ENCODE results near the gene SUSD1. TPM values are rescaled to one million over a fixed set of nuclear protein-coding genes. Genes with fewer than 3 reads are reported as not detected.

The SUSD1 gene
- total RNA-seq, 1 experiment from 2014 or later, result 24.6 TPM

GRCh38 chr9:112186695-112187094 is 11.6 kb upstream of the SUSD1 start:
- H3K36me3 Mint-ChIP-seq (ENCODE audit: insufficient read depth, unreplicated experiment), result no peaks in the 10 kb centered on the region
- H3K9me3 Mint-ChIP-seq (ENCODE audit: low read depth, unreplicated experiment), result no peaks in the 10 kb centered on the region
- H3K27me3 Mint-ChIP-seq (ENCODE audit: unreplicated experiment), result no peaks in the 10 kb centered on the region
- H3K27ac Mint-ChIP-seq (ENCODE audit: unreplicated experiment), result no peak overlapping the region
- no peaks in the 10 kb centered on the region for H3K4me1 Mint-ChIP-seq (ENCODE audit: low read depth, unreplicated experiment)
- no TSS peak for BruUV-seq (replicated peaks)
- intact Hi-C loops (cut with micrococcal nuclease; ENCODE audit: unreplicated experiment), result no loop called here
- CTCF ChIA-PET, result no interaction called here
- H3K4me3 Mint-ChIP-seq (ENCODE audit: low read depth, unreplicated experiment), result no peak overlapping the region
- DNase-seq, result no peak
- no peak for TF ChIP-seq CTCF (IDR thresholded peaks at IDR 0.05; ENCODE audit: unreplicated experiment)

GRCh38 chr9:112184946-112185345 is 9.8 kb upstream of the SUSD1 start:
- no peaks in the 10 kb centered on the region for H3K27me3 Mint-ChIP-seq (ENCODE audit: unreplicated experiment)
- no peaks in the 10 kb centered on the region for H3K4me1 Mint-ChIP-seq (ENCODE audit: low read depth, unreplicated experiment)
- H3K36me3 Mint-ChIP-seq (ENCODE audit: insufficient read depth, unreplicated experiment), result no peaks in the 10 kb centered on the region
- CTCF ChIA-PET, result no interaction called here
- DNase-seq, result no peak
- no peak overlapping the region for H3K4me3 Mint-ChIP-seq (ENCODE audit: low read depth, unreplicated experiment)
- no peaks in the 10 kb centered on the region for H3K9me3 Mint-ChIP-seq (ENCODE audit: low read depth, unreplicated experiment)
- intact Hi-C loops (cut with micrococcal nuclease; ENCODE audit: unreplicated experiment), result no loop called here
- no peak for TF ChIP-seq CTCF (IDR thresholded peaks at IDR 0.05; ENCODE audit: unreplicated experiment)
- H3K27ac Mint-ChIP-seq (ENCODE audit: unreplicated experiment), result no peak overlapping the region
- no TSS peak for BruUV-seq (replicated peaks)

GRCh38 chr9:112184221-112184620 is 9.1 kb upstream of the SUSD1 start:
- Mint-ChIP-seq H3K4me3 (ENCODE audit: low read depth, unreplicated experiment) (no peak overlapping the region), H3K36me3 (ENCODE audit: insufficient read depth, unreplicated experiment) (no peaks in the 10 kb centered on the region)
- CTCF ChIA-PET, result no interaction called here

GRCh38 chr9:112180387-112180881 is 5.3 kb upstream of the SUSD1 start:
- DNase-seq, result no peak
- Mint-ChIP-seq H3K4me3 (ENCODE audit: low read depth, unreplicated experiment) (no peak overlapping the region), H3K4me1 (ENCODE audit: low read depth, unreplicated experiment) (peaks cover 17% of the 10 kb centered on the region), H3K27ac (ENCODE audit: unreplicated experiment) (no peak overlapping the region), H3K36me3 (ENCODE audit: insufficient read depth, unreplicated experiment) (peaks cover 12% of the 10 kb centered on the region), H3K9me3 (ENCODE audit: low read depth, unreplicated experiment) (no peaks in the 10 kb centered on the region), H3K27me3 (ENCODE audit: unreplicated experiment) (no peaks in the 10 kb centered on the region)
- intact Hi-C loops (cut with micrococcal nuclease; ENCODE audit: unreplicated experiment), result no loop called here
- no TSS peak for BruUV-seq (replicated peaks)
- CTCF ChIA-PET, result interaction anchor here (0.8 kb wide), 1 partner anchor 648 kb away, joined by 8 read pairs; no protein-coding TSS in a partner anchor
- no peak for TF ChIP-seq CTCF (IDR thresholded peaks at IDR 0.05; ENCODE audit: unreplicated experiment)

More at GRCh38 chr9:112184221-112184620, 9.1 kb upstream of the SUSD1 start:
- TF ChIP-seq CTCF (IDR thresholded peaks at IDR 0.05; ENCODE audit: unreplicated experiment), result no peak
- intact Hi-C loops (cut with micrococcal nuclease; ENCODE audit: unreplicated experiment), result no loop called here
- BruUV-seq (replicated peaks), result no TSS peak
- Mint-ChIP-seq H3K27ac (ENCODE audit: unreplicated experiment) (no peak overlapping the region), H3K4me1 (ENCODE audit: low read depth, unreplicated experiment) (no peaks in the 10 kb centered on the region), H3K27me3 (ENCODE audit: unreplicated experiment) (no peaks in the 10 kb centered on the region), H3K9me3 (ENCODE audit: low read depth, unreplicated experiment) (no peaks in the 10 kb centered on the region)
- DNase-seq, result no peak
